ENCODE measurements around the gene CFAP161.

DNA sequence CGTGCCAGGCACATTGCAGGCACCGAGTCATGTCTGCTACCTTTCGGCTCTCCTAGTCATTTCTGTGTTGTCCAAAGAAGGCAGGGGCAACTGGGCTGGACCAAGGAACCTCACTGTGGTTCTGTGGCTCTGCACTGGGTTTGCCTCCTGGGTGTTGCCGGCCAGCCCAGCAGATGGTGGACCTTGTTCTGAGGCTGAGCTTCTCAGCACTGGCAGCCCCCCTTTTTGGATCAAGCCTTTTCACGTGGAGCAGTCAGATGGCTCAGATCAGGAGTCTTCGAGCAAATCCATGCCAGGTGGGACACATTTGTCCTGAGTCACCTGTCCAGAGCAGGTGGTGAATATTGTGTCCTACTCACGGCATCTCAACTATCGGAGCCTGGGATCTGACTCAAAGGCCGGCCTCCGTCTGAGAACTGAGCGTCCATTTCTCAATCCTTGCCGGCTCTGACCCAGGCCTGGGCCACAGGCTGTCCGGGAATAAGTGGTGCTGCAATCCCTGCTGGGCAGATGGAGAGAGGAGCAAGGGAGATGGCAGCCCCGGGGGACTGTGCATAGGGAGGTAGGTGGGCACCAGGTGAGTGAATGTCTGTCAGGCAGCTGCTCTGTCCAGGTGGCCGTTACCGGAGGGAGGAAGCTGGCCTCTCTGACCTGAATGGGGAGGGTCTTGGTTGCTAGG is 62.6 kb downstream of the CFAP161 start, which contains the start of gene IL16:
- TF ChIP-seq, protein P1, sequence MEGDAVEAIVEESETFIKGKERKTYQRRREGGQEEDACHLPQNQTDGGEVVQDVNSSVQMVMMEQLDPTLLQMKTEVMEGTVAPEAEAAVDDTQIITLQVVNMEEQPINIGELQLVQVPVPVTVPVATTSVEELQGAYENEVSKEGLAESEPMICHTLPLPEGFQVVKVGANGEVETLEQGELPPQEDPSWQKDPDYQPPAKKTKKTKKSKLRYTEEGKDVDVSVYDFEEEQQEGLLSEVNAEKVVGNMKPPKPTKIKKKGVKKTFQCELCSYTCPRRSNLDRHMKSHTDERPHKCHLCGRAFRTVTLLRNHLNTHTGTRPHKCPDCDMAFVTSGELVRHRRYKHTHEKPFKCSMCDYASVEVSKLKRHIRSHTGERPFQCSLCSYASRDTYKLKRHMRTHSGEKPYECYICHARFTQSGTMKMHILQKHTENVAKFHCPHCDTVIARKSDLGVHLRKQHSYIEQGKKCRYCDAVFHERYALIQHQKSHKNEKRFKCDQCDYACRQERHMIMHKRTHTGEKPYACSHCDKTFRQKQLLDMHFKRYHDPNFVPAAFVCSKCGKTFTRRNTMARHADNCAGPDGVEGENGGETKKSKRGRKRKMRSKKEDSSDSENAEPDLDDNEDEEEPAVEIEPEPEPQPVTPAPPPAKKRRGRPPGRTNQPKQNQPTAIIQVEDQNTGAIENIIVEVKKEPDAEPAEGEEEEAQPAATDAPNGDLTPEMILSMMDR (IDR thresholded peaks at IDR 0.05) = no peak
- TF ChIP-seq POLR2A (IDR thresholded peaks at IDR 0.05) = no peak
